SKM-1 (cell line): ENCODE measurements around the gene NET1.
"Not testable (repeated sequence)": the region's sequence is repeated elsewhere in the genome, so short reads cannot be mapped to it uniquely, and the experiment has no call there.

Source experiments
- DNase-seq: peaks from one replicate; lab custom pipeline; 2025; ENCODE audit not compliant: unreplicated experiment; lab: John Stamatoyannopoulos, UW

The NET1 gene

DNA sequence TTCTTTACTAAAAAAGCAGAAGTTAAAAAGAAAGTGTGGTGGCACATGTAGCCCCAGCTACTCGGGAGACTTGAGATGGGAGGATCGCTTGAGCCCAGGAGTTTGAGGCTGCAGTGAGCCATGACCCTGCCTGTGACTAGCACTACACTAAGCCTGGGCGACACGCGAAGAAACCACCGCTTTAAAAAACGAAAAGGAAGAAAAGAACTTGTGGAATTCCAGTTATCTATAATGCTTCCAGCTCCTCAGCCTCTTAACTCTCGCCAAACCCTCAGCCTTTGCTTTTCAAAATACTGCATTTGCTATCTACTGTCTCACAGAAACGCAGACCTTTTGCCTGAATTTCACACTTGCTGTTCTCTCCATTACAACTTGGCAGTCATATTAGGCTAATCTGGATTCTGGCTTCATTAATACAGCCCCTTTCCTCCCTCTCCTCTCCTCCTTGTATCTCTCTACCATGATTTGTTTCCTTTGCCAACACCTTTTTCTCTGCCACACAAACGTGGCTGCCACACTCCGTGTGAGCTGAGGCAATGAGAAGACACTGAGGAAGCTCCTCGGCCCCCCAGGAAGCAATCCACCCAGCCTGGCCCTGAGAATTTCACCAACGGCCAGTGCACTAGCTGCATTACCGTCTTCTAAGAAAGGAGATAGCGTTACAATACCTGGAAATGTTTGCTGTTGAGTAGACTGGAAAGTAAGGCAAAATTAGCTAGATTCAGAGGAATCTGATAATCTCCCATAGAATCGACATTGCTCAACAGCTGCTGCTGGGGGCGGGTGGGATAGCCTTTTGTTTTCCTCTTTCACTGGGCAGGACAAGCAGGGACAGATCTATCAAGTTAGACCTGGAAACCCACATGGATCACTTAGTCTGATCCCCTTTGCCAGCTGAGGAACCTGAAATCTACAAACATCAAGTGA is 49.8 kb downstream of the NET1 start:
- no peak for DNase-seq

DNA sequence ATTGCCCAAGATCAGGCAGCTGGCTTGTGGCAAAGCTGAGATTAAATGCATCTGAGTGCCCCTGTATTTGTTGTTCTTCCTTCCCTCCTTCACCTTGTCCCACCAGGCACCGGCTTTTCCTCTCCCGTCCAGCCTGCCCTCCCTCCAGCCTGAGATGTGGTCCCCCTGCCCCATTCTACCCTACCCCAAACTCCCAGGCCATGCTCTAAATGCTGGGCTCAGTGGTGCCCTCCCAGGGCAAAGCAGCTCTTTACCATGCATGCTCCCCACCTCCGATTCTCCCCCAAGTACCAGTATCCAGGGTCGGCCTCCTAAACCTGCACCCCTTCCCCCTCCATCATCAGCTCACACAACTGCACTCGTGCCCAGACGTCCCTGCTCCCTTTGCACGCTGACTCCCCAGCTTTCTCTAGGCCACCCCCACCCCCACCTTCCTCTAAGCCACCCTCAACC is 50.5 kb downstream of the NET1 start:
- no peak for DNase-seq

- DNase-seq: no peak
These were observed 52.2 kb downstream of the NET1 start for GRCh38 chr10:5464546-5464945.

GRCh38 chr10:5465976-5466450 is 53.7 kb downstream of the NET1 start:
- DNase-seq: no peak

DNA sequence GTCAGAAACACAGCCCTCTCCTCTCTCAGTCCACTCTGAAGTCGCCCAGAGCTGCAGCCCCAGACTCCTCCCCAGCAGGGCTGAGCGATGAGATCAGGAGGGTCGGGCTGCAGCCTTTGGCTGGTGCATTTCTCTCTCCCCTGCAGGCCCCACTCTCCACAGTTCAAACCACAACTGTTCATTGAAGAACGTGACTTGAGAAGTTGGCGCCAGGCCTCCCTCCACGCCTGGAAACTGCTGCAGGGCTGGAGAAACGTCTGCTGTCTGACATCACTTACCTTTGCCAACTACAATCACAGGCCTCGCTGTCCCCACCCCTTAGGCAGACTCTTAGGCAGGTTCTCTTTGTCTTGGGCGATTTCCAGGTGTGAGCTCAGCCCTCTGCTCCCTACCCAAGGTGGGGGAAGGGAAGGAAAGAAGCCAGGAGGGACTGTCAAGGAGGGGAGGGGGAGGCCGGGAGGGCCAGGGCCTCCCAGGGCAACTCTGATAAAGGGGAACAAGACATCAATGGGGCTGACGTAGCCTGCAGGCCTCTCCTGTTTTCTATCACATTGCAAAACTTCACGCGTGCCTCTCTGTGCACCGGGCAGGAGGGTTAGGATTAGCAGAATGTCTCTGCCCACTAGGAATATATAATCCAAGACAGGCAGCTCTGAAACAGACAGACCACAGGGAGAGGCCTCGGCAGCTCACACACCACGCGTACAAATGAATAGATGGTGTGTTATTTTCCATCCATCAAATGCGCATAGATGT is 54.3 kb downstream of the NET1 start:
- no peak for DNase-seq

GRCh38 chr10:5467207-5467535 is 54.8 kb downstream of the NET1 start:
- no peak for DNase-seq

DNA sequence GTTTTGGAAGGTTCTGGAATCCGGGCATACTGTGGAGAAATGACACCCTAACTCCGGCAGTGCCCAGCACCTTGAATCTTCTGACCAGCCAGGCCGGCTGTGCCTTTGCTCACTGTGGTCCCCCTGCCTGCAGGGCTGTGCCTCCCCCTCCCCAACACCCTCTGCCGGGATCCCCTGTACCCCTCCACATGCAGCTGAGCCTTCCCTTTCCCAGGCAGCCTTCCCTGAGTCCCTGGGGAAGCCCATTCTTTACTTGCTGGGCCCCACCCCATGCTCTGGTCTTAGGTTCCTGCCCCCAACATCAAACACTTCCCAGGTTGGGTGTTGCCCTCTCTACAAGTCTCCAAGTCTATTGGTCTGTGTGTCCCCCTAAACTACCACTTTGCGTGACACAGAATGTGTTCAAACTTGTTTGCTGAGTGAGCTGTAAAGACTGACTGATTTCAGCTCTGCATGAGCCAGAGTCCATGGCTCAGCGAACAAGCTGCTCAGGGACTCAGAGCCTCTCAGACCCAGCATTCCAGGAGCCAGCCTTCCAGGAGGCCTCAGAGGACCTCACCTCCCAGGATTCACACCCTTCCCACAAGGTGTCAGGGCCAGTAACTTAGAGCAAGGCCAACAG is 55.4 kb downstream of the NET1 start:
- no peak for DNase-seq

- DNase-seq: no peak
These were observed 56.1 kb downstream of the NET1 start for GRCh38 chr10:5468262-5469106.

GRCh38 chr10:5469353-5470061 is 57.1 kb downstream of the NET1 start:
- DNase-seq: no peak

DNA sequence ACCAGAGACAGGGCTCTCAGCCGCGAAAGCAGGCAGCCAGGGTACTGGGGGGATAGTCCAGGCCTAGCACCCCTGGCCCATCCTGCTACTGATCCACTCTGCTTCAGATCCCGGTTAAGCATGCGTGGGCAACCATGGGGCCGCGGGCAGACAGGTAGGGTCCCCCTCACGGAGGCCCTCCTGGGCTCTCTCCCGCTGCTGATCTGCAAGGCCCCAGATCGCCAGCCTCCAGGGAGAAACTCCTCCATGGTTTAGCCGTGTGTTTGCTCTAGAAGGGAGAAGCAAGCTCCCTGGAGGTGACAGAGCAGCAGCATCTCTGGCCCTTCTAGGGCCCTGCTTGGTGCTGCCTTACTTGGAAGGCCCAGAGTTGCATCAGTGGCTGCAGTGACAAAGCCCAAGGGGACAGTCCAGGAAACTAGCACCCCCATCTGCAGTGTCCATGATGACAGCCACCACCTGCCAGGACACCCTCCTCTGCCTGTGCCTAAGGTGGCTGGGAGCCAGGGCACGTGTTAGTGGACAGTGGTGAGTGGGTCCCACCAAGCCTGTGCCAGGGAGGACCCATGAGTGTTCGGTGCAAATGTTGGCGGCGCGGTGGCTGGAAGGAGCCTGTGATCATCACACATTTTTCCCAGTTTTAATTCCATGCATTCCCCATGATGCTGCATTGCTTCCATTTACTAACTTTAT is 57.9 kb downstream of the NET1 start:
- no peak for DNase-seq

DNA sequence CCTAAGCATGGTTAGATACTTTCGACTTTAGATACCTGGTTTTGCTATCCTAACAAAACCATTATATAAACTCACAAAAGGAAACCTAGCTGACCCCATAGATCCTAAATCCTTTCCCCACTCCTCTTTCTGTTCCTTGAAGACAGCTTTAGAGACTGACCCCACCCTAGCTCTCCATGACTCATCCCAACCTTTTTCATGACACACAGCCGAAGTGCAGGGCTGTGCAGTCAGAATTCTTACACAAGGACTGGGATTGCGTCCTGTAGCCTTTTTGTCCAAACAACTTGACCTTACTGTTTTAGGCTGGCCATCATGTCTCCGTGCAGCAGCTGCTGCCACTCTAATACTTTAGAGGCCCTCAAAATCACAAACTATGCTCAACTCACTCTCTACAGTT is 62.3 kb downstream of the NET1 start:
- DNase-seq: not testable (repeated sequence)

DNA sequence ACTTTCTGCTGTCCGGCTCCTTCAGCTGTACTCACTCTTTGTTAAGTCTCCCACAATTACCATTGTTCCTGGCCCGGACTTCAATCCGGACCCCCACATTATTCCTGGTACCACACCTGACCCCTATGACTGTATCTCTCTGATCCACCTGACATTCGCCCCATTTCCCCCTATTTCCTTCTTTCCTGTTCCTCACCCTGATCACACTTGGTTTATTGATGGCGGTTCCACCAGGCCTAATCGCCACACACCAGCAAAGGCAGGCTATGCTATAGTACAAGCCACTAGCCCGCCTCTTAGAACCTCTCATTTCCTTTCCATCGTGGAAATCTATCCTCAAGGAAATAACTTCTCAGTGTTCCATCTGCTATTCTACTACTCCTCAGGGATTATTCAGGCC is 62.7 kb downstream of the NET1 start:
- not testable (repeated sequence) for DNase-seq

DNA sequence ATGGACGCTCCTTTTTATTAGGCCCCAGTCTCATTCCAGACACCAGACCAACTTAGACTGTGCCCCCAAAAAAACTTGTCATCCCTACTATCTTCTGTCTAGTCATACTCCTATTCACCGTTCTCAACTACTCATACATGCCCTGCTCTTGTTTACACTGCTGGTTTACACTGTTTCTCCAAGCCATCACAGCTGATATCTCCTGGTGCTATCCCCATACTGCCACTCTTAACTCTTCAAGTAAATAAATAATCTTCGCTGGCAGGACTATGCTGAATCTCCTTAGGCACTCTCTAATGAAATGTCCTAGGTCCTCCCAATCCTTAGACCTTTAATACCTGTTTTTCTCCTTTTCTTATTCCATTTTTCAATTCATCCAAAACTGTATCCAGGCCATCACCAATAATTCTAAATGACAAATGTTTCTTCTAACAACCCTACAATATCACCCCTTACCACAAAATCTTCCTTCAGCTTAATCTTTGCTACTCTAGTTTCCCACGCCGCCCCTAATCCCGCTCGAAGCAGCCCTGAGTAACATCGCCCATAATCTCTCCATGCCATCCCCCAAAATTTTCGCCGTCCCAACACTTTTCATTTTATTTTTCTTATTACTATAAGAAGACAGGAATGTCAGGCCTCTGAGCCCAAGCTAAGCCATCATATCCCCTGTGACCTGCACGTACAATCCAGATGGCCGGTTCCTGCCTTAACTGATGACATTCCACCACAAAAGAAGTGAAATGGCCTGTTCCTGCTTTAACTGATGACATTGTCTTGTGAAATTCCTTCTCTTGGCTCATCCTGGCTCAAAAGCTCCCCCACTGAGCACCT is 63.8 kb downstream of the NET1 start:
- DNase-seq: not testable (repeated sequence)

GRCh38 chr10:5476918-5477525 is 64.7 kb downstream of the NET1 start:
- DNase-seq: no peak

DNA sequence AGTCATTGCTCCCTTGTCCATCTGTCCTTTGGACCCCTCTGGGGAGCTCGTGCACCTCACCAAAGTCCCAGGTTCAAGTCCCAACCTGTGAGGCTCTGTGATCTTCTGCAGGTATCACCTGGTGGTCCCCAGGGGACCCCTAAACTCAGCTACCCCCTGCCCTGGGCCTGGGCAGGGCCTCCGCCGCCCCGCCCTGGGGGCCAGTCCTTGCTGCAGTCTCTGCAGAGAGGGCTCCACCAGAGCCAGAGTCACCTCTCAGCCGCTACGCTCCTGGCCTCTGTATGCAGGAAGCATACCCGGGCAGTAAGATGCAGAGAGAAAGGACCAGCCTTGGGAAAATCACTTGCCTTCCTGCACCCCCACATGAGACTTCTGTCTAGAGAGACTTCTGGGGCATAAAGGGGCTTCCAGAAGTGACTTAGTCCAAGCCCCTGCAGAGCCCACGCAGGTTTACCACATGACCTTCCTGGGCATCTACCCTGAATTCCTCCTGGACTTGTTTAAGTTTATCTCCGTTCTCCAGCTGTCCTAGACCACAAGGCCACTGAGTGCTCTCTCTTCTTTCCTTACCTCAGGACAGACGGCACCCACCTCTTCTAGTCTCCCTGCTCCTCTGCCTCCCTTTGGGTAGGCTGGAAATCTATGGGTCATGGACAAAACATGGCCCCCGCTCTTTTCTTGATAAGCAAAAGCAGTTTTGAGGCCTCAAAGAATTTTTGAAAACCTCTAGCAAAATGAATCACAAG is 65.8 kb downstream of the NET1 start:
- no peak for DNase-seq

DNA sequence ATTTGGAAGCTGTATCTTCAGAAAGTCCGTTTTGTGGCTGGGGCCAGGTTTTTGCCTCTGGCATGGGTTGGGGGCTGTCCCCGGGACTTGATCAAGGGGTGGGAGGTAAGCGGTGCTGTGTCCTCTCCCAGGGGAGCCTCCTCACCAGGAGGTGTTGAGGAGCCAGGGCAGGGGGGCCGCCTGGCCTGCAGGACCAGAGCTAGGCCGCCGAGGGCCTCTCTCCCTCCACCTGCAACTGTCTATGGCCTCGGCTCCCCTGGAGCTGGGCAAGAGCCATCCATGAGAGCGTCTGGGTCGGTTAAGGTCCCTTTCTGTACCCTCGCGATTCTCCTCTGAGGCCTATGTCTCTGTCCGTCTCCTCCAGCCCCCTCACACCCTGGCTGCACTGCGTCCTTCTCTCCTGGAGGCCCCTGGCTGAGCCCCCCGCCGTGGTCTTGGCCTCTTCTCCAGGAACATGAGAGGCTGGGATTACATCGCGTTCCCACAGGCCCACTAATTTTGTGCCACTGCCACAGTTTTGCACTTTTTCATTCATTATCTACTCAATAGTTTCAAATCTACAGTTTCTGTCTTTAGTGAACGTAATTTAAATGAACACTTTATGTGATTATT is 66.4 kb downstream of the NET1 start:
- DNase-seq: no peak
